Gastrocnemius medialis (tissue), 4 donors: Measurements from ENCODE around the gene ROBO1. TPM values are rescaled to one million over a fixed set of nuclear protein-coding genes. Genes with fewer than 3 reads are reported as not detected.

Source experiments
- ATAC-seq, 2 donors: fragments of 150-250 bp; one replicate each; pipeline ENCODE4 v1.9.1; 2016
- DNase-seq, 2 donors: peaks; one replicate each; pipeline ENCODE4 v3.0.0-alpha.2; 2019
- H3K27ac ChIP-seq, 4 donors: fragments of 200-600 bp; sonication (generic); 1 replicate in 1 of 4; 2 replicates in 3 of 4; pipeline ENCODE4 v1.5.1; 2016 to 2018; ENCODE audit warnings: mild to moderate bottlenecking in 2 of 4, moderate library complexity in 1 of 4
- H3K27me3 ChIP-seq, 3 donors: fragments of 200-600 bp; sonication (generic) in 2 of 3; 1 replicate in 1 of 3; 2 replicates in 2 of 3; pipeline versions ENCODE4 v1.5.1 to v1.6.0; 2016 to 2019; ENCODE audit warnings: mild to moderate bottlenecking in 1 of 3, moderate library complexity in 1 of 3
- H3K36me3 ChIP-seq, 2 donors: fragments of 200-600 bp; sonication (generic) in 1 of 2; one replicate each; pipeline ENCODE4 v1.5.1; 2017 to 2018
- H3K4me1 ChIP-seq, 2 donors: fragments of 200-600 bp; sonication (generic) in 1 of 2; one replicate each; pipeline ENCODE4 v1.5.1; 2016 to 2017; ENCODE audit warnings: mild to moderate bottlenecking in 2 of 2
- H3K4me3 ChIP-seq, 4 donors: fragments of 200-600 bp; sonication (generic) in 3 of 4; 1 replicate in 1 of 4; 2 replicates in 3 of 4; pipeline ENCODE4 v1.5.1; 2016 to 2019; ENCODE audit warnings: mild to moderate bottlenecking in 2 of 4
- H3K9me3 ChIP-seq, 3 donors: fragments of 200-600 bp; sonication (generic) in 2 of 3; 1 replicate in 1 of 3; 2 replicates in 2 of 3; pipeline ENCODE4 v1.5.1; 2016 to 2019
- POLR2A ChIP-seq, 2 donors: fragments of 450-650 bp; IDR thresholded peaks; one replicate each; pipeline ENCODE4 v1.6.1; 2017; ENCODE audit warnings: antibody characterized with exemption in 2 of 2, mild to moderate bottlenecking in 2 of 2, moderate library complexity in 2 of 2
- in situ Hi-C, 4 donors: fragments of 200-750 bp; cut with MboI; loops; one replicate each; pipeline versions ENCODE4 v1.15.0 to v1.8.0; 2017; ENCODE audit warnings: low sequenced_read_pairs in 4 of 4
- intact Hi-C: fragments of 100-400 bp; cut with DNase I; formaldehyde crosslinking; loops from one replicate; pipeline ENCODE4 v1.15.1; 2023; ENCODE audit warnings: low total_unique reads
- total RNA-seq, 4 donors: library from RNA; depleted of rRNA; stranded (reverse); fragments of >200 nt; gene quantifications; one replicate each; pipeline versions ENCODE4 v1.1.0 to v1.2.3, GENCODE V29; 2016
- TF ChIP-seq, protein P1 (sequence below), 5 experiments: fragments of 450-650 bp in 3 of 5; fragments of 200-600 bp in 2 of 5; sonication (generic) in 2 of 5; IDR thresholded peaks in 4 of 5; conservative IDR thresholded peaks in 1 of 5; 1 replicate in 4 of 5; 2 replicates in 1 of 5; pipeline ENCODE4 v1.5.1; 2016 to 2019; ENCODE audit warnings: antibody characterized with exemption in 5 of 5, mild to moderate bottlenecking in 3 of 5, moderate library complexity in 3 of 5

The ROBO1 gene
- total RNA-seq, 4 donors from 2014 or later, result 4.2 to 16.0 (median 9.5) TPM

GRCh38 chr3:78848392-78849288, 919.2 kb downstream of the ROBO1 start:
- Histone ChIP-seq H3K27ac (no peak overlapping the region), H3K36me3 (no peaks in the 10 kb centered on the region), H3K4me1 (no peaks in the 10 kb centered on the region), H3K9me3 (no peaks in the 10 kb centered on the region), H3K27me3 (no peaks in the 10 kb centered on the region), H3K4me3 (no peak overlapping the region)
- intact Hi-C loops (no loop called here), in situ Hi-C loops (no loop called here)
- ATAC-seq (no peak), DNase-seq (no peak)
- TF ChIP-seq, protein P1, sequence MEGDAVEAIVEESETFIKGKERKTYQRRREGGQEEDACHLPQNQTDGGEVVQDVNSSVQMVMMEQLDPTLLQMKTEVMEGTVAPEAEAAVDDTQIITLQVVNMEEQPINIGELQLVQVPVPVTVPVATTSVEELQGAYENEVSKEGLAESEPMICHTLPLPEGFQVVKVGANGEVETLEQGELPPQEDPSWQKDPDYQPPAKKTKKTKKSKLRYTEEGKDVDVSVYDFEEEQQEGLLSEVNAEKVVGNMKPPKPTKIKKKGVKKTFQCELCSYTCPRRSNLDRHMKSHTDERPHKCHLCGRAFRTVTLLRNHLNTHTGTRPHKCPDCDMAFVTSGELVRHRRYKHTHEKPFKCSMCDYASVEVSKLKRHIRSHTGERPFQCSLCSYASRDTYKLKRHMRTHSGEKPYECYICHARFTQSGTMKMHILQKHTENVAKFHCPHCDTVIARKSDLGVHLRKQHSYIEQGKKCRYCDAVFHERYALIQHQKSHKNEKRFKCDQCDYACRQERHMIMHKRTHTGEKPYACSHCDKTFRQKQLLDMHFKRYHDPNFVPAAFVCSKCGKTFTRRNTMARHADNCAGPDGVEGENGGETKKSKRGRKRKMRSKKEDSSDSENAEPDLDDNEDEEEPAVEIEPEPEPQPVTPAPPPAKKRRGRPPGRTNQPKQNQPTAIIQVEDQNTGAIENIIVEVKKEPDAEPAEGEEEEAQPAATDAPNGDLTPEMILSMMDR (IDR thresholded peaks at IDR 0.05 in 4 of 5, conservative IDR thresholded peaks at IDR 0.05 in 1 of 5), result no peak
- TF ChIP-seq POLR2A (IDR thresholded peaks at IDR 0.05), result no peak

- H3K27me3 ChIP-seq, result no peaks in the 10 kb centered on the region
Measured at GRCh38 chr3:78847603-78848002, 920.2 kb downstream of the ROBO1 start.

GRCh38 chr3:78847203-78847602, 920.6 kb downstream of the ROBO1 start:
- intact Hi-C loops, result no loop called here
- Histone ChIP-seq H3K4me1 (no peaks in the 10 kb centered on the region), H3K9me3 (no peaks in the 10 kb centered on the region), H3K36me3 (no peaks in the 10 kb centered on the region), H3K27me3 (no peaks in the 10 kb centered on the region), H3K27ac (no peak overlapping the region), H3K4me3 (no peak overlapping the region)
- in situ Hi-C loops, result no loop called here
- DNase-seq (no peak), ATAC-seq (no peak)
- no peak for TF ChIP-seq POLR2A (IDR thresholded peaks at IDR 0.05)
- TF ChIP-seq, protein P1 (IDR thresholded peaks at IDR 0.05 in 4 of 5, conservative IDR thresholded peaks at IDR 0.05 in 1 of 5), result no peak

More at GRCh38 chr3:78847603-78848002, 920.2 kb downstream of the ROBO1 start:
- TF ChIP-seq, protein P1 (IDR thresholded peaks at IDR 0.05 in 4 of 5, conservative IDR thresholded peaks at IDR 0.05 in 1 of 5), result no peak
- TF ChIP-seq POLR2A (IDR thresholded peaks at IDR 0.05), result no peak
- no peak for DNase-seq
- intact Hi-C loops, result no loop called here
- Histone ChIP-seq H3K27ac (no peak overlapping the region), H3K4me3 (no peak overlapping the region), H3K4me1 (no peaks in the 10 kb centered on the region), H3K36me3 (no peaks in the 10 kb centered on the region), H3K9me3 (no peaks in the 10 kb centered on the region)
- no peak for ATAC-seq
- in situ Hi-C loops, result no loop called here

DNA sequence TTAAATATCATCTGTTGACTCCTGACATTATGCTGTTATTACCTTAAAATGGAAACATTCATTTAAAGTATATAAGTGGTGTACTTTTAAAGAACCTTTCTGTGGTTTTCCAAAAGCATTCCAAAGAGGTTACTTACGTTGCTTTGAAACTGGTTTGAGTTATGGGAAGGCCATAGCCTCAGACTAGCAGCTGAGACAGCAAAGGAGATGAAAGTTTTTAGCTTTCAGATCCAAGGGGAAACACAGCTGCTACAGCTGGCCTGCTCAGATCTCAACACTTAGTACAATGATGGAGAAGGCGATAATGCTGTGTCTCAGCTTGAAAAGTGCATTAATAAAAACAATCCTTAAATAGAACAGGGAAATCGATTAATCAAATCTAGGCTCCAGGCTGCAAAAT, 921.1 kb downstream of the ROBO1 start:
- intact Hi-C loops (no loop called here), in situ Hi-C loops (no loop called here)
- no peaks in the 10 kb centered on the region for H3K4me1 ChIP-seq
- H3K27me3 ChIP-seq, result no peaks in the 10 kb centered on the region
- H3K36me3 ChIP-seq, result no peaks in the 10 kb centered on the region
- ATAC-seq (no peak), DNase-seq (no peak)
- no peak overlapping the region for H3K4me3 ChIP-seq
- H3K27ac ChIP-seq, result no peak overlapping the region
- no peak for TF ChIP-seq POLR2A (IDR thresholded peaks at IDR 0.05)
- TF ChIP-seq, protein P1 (IDR thresholded peaks at IDR 0.05 in 4 of 5, conservative IDR thresholded peaks at IDR 0.05 in 1 of 5), result no peak
- no peaks in the 10 kb centered on the region for H3K9me3 ChIP-seq
